Right hindlimb (tissue), 1 donor: Measurements from ENCODE around the gene RBM38.

Source experiments
- DNase-seq: peaks from one replicate; pipeline ENCODE4 v3.0.0-alpha.2; 2018

RBM38 gene

GRCh38 chr20:57458400-57459160, 67.4 kb downstream of the RBM38 start:
- DNase-seq: no peak
